ENCODE measurements around the gene CUL5. TPM values are rescaled to one million over a fixed set of nuclear protein-coding genes. Genes with fewer than 3 reads are reported as not detected.

Gene CUL5
- polyA plus RNA-seq, 1 of the 3 experiments (the other 2 are of a cell fraction), result 8.0 TPM

GRCh38 chr11:107991868-107992414 is 16.8 kb upstream of the CUL5 start:
- no peaks in the 10 kb centered on the region for H4K20me1 ChIP-seq (ENCODE audit: insufficient read depth)
- H3K4me3 ChIP-seq (ENCODE audit: low read depth in 2 of 2, low read length in 1 of 2), result no peak overlapping the region
- POLR2A ChIA-PET, result no interaction called here
- 62% methylated on average over 4 of the region's 5 CpGs for WGBS (ENCODE audit: low lambda C conversion rate)
- DNase-seq, result no peak
- no peaks in the 10 kb centered on the region; a peak in 2 of 4 replicates for H3K4me1 ChIP-seq (ENCODE audit: control insufficient read depth in 1 of 2, insufficient read depth in 2 of 2, low read depth in 1 of 2, low read length in 1 of 2)
- no peaks in the 10 kb centered on the region for H3K36me3 ChIP-seq (replicated peaks in 1 of 2; ENCODE audit: control insufficient read depth in 1 of 2, insufficient read depth in 2 of 2, low read length in 1 of 2)
- H3K27ac ChIP-seq (ENCODE audit: low read depth in 2 of 2, low read length in 1 of 2), result no peak overlapping the region
- H2AFZ ChIP-seq (ENCODE audit: low read depth), result no peak overlapping the region
- no peaks in the 10 kb centered on the region for H3K9me2 ChIP-seq
- H3K27me3 ChIP-seq (ENCODE audit: insufficient read depth), result no peaks in the 10 kb centered on the region
- H3K9ac ChIP-seq, result no peak overlapping the region
- CTCF ChIA-PET, result interaction anchor here (1.3 kb wide), 1 partner anchor 17 kb away, joined by 5 read pairs; the partner anchor contains the start of gene CUL5
- no peaks in the 10 kb centered on the region for H3F3A ChIP-seq (replicated peaks; ENCODE audit: insufficient read depth)
- H3K9me3 ChIP-seq, result no peaks in the 10 kb centered on the region
- H3K79me2 ChIP-seq (ENCODE audit: insufficient read depth), result no peaks in the 10 kb centered on the region
- H3K4me2 ChIP-seq, result no peak overlapping the region
- TF ChIP-seq FOXM1 (IDR thresholded peaks at IDR 0.05; ENCODE audit: low read depth) (no peak), RAD21 (IDR thresholded peaks at IDR 0.05; ENCODE audit: low read length) (no peak)

DNA sequence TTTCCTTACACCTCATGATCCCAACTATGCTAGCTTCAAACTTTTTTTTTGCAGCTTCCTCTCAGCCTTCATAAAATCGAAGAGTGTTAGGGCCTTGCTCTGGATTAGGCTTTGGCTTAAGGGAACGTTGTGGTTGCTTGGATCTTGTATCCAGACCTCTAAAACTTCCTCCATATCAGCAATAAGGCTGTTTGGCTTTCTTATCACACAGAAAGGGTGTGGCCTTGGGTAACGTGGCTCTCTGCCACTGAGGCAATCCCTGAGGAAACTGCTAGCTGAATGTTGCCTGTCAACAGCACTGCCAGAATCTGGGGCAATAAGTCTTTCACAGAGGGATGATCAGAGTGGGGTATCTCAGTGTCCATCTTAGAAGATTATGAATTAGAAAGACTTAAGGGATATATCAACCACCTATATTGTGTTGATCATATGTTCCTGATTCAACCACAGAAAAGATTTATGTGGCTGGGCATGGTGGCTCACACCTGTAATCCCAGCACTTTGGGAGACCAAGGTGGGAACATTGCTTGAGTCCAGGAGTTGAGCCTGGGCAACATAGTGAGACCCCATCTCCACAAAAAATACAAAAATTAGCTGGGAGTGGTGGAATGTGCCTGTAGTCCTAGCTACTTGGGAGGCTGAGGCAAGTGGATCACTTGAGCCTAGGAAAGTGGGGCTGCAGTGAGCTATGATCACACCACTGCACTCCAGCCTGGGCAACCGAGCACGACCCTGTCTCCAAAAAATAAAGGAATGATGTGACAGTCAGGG is 12.5 kb upstream of the CUL5 start:
- TF ChIP-seq YY1 (IDR thresholded peaks at IDR 0.05; ENCODE audit: low read depth) (no peak), TCF12 (IDR thresholded peaks at IDR 0.05) (no peak)
- H3K4me1 ChIP-seq (ENCODE audit: control insufficient read depth in 1 of 2, insufficient read depth in 2 of 2, low read depth in 1 of 2, low read length in 1 of 2), result no peaks in the 10 kb centered on the region
- no peak overlapping the region for H3K4me3 ChIP-seq (ENCODE audit: low read depth in 2 of 2, low read length in 1 of 2)
- no peaks in the 10 kb centered on the region for H3F3A ChIP-seq (replicated peaks; ENCODE audit: insufficient read depth)
- no peaks in the 10 kb centered on the region for H3K27me3 ChIP-seq (ENCODE audit: insufficient read depth)
- DNase-seq, result no peak
- no peaks in the 10 kb centered on the region for H3K9me3 ChIP-seq
- no peak overlapping the region for H3K9ac ChIP-seq
- 36% methylated on average over 4 of the region's 5 CpGs for WGBS (ENCODE audit: low lambda C conversion rate)
- H3K4me2 ChIP-seq, result no peak overlapping the region
- H4K20me1 ChIP-seq (ENCODE audit: insufficient read depth), result no peaks in the 10 kb centered on the region
- no peak overlapping the region for H3K27ac ChIP-seq (ENCODE audit: low read depth in 2 of 2, low read length in 1 of 2)
- POLR2A ChIA-PET, result no interaction called here
- H3K36me3 ChIP-seq (replicated peaks in 1 of 2; ENCODE audit: control insufficient read depth in 1 of 2, insufficient read depth in 2 of 2, low read length in 1 of 2), result no peaks in the 10 kb centered on the region
- CTCF ChIA-PET, result interaction anchor here (0.8 to 1.0 kb wide), 3 partner anchors 10 to 12 kb away, joined by 3 to 7 read pairs (median 4); partner anchors contain the start of gene CUL5
- H3K79me2 ChIP-seq (ENCODE audit: insufficient read depth), result no peaks in the 10 kb centered on the region
- H3K9me2 ChIP-seq, result no peaks in the 10 kb centered on the region
- H2AFZ ChIP-seq (ENCODE audit: low read depth), result no peak overlapping the region

GRCh38 chr11:107998761-107999160 is 9.9 kb upstream of the CUL5 start:
- 94% methylated on average over 6 of the region's 6 CpGs for WGBS (ENCODE audit: low lambda C conversion rate)
- CTCF ChIA-PET, result interaction anchor here (1.1 kb wide), 1 partner anchor 10 kb away, joined by 6 read pairs; the partner anchor contains the start of gene CUL5
- Histone ChIP-seq H3K4me2 (no peak overlapping the region), H3K4me3 (ENCODE audit: low read depth in 2 of 2, low read length in 1 of 2) (no peak overlapping the region), H4K20me1 (ENCODE audit: insufficient read depth) (no peaks in the 10 kb centered on the region), H2AFZ (ENCODE audit: low read depth) (no peak overlapping the region), H3K27ac (ENCODE audit: low read depth in 2 of 2, low read length in 1 of 2) (no peak overlapping the region), H3K9me3 (no peaks in the 10 kb centered on the region), H3K4me1 (ENCODE audit: control insufficient read depth in 1 of 2, insufficient read depth in 2 of 2, low read depth in 1 of 2, low read length in 1 of 2) (no peaks in the 10 kb centered on the region), H3K79me2 (ENCODE audit: insufficient read depth) (no peaks in the 10 kb centered on the region), H3K9ac (no peak overlapping the region), H3F3A (replicated peaks; ENCODE audit: insufficient read depth) (no peaks in the 10 kb centered on the region), H3K27me3 (ENCODE audit: insufficient read depth) (no peaks in the 10 kb centered on the region), H3K36me3 (replicated peaks in 1 of 2; ENCODE audit: control insufficient read depth in 1 of 2, insufficient read depth in 2 of 2, low read length in 1 of 2) (no peaks in the 10 kb centered on the region), H3K9me2 (no peaks in the 10 kb centered on the region)
- POLR2A ChIA-PET, result no interaction called here
- TF ChIP-seq POLR2AphosphoS5 (IDR thresholded peaks at IDR 0.05; ENCODE audit: low read depth, low read length), result no peak
- TF ChIP-seq, protein P1, sequence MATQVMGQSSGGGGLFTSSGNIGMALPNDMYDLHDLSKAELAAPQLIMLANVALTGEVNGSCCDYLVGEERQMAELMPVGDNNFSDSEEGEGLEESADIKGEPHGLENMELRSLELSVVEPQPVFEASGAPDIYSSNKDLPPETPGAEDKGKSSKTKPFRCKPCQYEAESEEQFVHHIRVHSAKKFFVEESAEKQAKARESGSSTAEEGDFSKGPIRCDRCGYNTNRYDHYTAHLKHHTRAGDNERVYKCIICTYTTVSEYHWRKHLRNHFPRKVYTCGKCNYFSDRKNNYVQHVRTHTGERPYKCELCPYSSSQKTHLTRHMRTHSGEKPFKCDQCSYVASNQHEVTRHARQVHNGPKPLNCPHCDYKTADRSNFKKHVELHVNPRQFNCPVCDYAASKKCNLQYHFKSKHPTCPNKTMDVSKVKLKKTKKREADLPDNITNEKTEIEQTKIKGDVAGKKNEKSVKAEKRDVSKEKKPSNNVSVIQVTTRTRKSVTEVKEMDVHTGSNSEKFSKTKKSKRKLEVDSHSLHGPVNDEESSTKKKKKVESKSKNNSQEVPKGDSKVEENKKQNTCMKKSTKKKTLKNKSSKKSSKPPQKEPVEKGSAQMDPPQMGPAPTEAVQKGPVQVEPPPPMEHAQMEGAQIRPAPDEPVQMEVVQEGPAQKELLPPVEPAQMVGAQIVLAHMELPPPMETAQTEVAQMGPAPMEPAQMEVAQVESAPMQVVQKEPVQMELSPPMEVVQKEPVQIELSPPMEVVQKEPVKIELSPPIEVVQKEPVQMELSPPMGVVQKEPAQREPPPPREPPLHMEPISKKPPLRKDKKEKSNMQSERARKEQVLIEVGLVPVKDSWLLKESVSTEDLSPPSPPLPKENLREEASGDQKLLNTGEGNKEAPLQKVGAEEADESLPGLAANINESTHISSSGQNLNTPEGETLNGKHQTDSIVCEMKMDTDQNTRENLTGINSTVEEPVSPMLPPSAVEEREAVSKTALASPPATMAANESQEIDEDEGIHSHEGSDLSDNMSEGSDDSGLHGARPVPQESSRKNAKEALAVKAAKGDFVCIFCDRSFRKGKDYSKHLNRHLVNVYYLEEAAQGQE (IDR thresholded peaks at IDR 0.05; ENCODE audit: low read depth, low read length), result no peak
- TF ChIP-seq MAX (IDR thresholded peaks at IDR 0.05; ENCODE audit: low read depth), result no peak
- no peak for TF ChIP-seq EZH2phosphoT487 (IDR thresholded peaks at IDR 0.05; ENCODE audit: borderline replicate concordance, low read depth)
- TF ChIP-seq MEF2A (IDR thresholded peaks at IDR 0.05; ENCODE audit: borderline replicate concordance, low read depth), result no peak
- TF ChIP-seq, protein P2, sequence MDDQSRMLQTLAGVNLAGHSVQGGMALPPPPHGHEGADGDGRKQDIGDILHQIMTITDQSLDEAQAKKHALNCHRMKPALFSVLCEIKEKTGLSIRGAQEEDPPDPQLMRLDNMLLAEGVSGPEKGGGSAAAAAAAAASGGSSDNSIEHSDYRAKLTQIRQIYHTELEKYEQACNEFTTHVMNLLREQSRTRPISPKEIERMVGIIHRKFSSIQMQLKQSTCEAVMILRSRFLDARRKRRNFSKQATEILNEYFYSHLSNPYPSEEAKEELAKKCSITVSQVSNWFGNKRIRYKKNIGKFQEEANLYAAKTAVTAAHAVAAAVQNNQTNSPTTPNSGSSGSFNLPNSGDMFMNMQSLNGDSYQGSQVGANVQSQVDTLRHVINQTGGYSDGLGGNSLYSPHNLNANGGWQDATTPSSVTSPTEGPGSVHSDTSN (IDR thresholded peaks at IDR 0.05), result no peak
- no peak for TF ChIP-seq TEAD4 (IDR thresholded peaks at IDR 0.05; ENCODE audit: borderline replicate concordance, insufficient read depth)
- no peak for TF ChIP-seq TCF12 (IDR thresholded peaks at IDR 0.05)
- TF ChIP-seq TAF1 (IDR thresholded peaks at IDR 0.05; ENCODE audit: borderline replicate concordance, low read depth, low read length), result no peak
- DNase-seq, result no peak
